NT2/D1 (cell line): ENCODE measurements around the gene MXD4.

Experiments used
- DNase-seq: peaks from one replicate; pipeline ENCODE4 v3.0.0-alpha.2; 2011; ENCODE audit warnings: low read depth, low spot score
- H3K27me3 ChIP-seq: 2 replicates; pipeline ENCODE4 v1.6.0; 2011; ENCODE audit warnings: mild to moderate bottlenecking; ENCODE audit not compliant: insufficient read length, insufficient read depth
- H3K36me3 ChIP-seq: 2 replicates; pipeline ENCODE4 v1.6.1; 2011; ENCODE audit warnings: mild to moderate bottlenecking, low read length, mixed read lengths; ENCODE audit not compliant: insufficient read depth, insufficient read length
- H3K4me1 ChIP-seq: 2 replicates; pipeline ENCODE4 v1.5.1; 2011; ENCODE audit not compliant: insufficient read depth, insufficient read length
- H3K4me3 ChIP-seq: 2 replicates; pipeline ENCODE4 v1.5.1; 2011; ENCODE audit warnings: low read depth; ENCODE audit not compliant: insufficient read length
- H3K9ac ChIP-seq: 2 replicates; pipeline ENCODE4 v1.6.0; 2011; ENCODE audit warnings: low read depth; ENCODE audit not compliant: insufficient read length
- H3K9me3 ChIP-seq: 2 replicates; pipeline ENCODE4 v1.5.1; 2011; ENCODE audit warnings: mild to moderate bottlenecking, low read length; ENCODE audit not compliant: insufficient read depth
- SUZ12 ChIP-seq: IDR thresholded peaks from 2 replicates; pipeline ENCODE4 v1.6.1; 2011; ENCODE audit not compliant: insufficient read length, insufficient read depth; ENCODE audit errors: extremely low read depth
- YY1 ChIP-seq: IDR thresholded peaks from 2 replicates; pipeline ENCODE4 v1.6.1; 2011; ENCODE audit not compliant: insufficient read length, insufficient read depth
- ZNF274 ChIP-seq: IDR thresholded peaks from 2 replicates; pipeline ENCODE4 v1.6.1; 2011; ENCODE audit warnings: mild to moderate bottlenecking, low read depth, low read length

Gene MXD4

GRCh38 chr4:2285613-2286381 lies 23.9 kb upstream of the MXD4 start:
- no peak for DNase-seq
- Histone ChIP-seq H3K9ac (no peak overlapping the region), H3K27me3 (no peaks in the 10 kb centered on the region), H3K4me3 (no peak overlapping the region), H3K9me3 (no peaks in the 10 kb centered on the region), H3K4me1 (peaks cover 12% of the 10 kb centered on the region), H3K36me3 (no peaks in the 10 kb centered on the region)
- TF ChIP-seq ZNF274 = no peak
- TF ChIP-seq YY1 = no peak

GRCh38 chr4:2284934-2285612 lies 23.2 kb upstream of the MXD4 start:
- H3K9ac ChIP-seq = no peak overlapping the region
- no peak for DNase-seq

GRCh38 chr4:2284161-2284933 lies 22.4 kb upstream of the MXD4 start:
- peaks cover 12% of the 10 kb centered on the region for H3K4me1 ChIP-seq
- H3K9ac ChIP-seq = no peak overlapping the region
- no peaks in the 10 kb centered on the region for H3K27me3 ChIP-seq
- no peak overlapping the region for H3K4me3 ChIP-seq
- TF ChIP-seq SUZ12 = no peak
- no peak for TF ChIP-seq ZNF274
- TF ChIP-seq YY1 = no peak
- no peaks in the 10 kb centered on the region for H3K9me3 ChIP-seq
- DNase-seq = no peak
- H3K36me3 ChIP-seq = no peaks in the 10 kb centered on the region

More at GRCh38 chr4:2284934-2285612, 23.2 kb upstream of the MXD4 start:
- TF ChIP-seq SUZ12 = no peak
- no peak for TF ChIP-seq YY1
- TF ChIP-seq ZNF274 = no peak
- H3K9me3 ChIP-seq = no peaks in the 10 kb centered on the region
- H3K4me1 ChIP-seq = peaks cover 12% of the 10 kb centered on the region
- no peak overlapping the region for H3K4me3 ChIP-seq
- H3K36me3 ChIP-seq = no peaks in the 10 kb centered on the region
- H3K27me3 ChIP-seq = no peaks in the 10 kb centered on the region

- no peak overlapping the region for H3K4me3 ChIP-seq
- peaks cover 10% of the 10 kb centered on the region for H3K4me1 ChIP-seq
- H3K36me3 ChIP-seq = no peaks in the 10 kb centered on the region
- no peak for TF ChIP-seq YY1
- TF ChIP-seq ZNF274 = no peak
- TF ChIP-seq SUZ12 = no peak
- no peaks in the 10 kb centered on the region for H3K9me3 ChIP-seq
- H3K9ac ChIP-seq = no peak overlapping the region
- no peak for DNase-seq
- H3K27me3 ChIP-seq = no peaks in the 10 kb centered on the region
Measured at GRCh38 chr4:2283199-2283711, 21.3 kb upstream of the MXD4 start.

GRCh38 chr4:2281575-2282343 lies 19.9 kb upstream of the MXD4 start:
- Histone ChIP-seq H3K4me1 (peaks cover 6% of the 10 kb centered on the region), H3K9ac (no peak overlapping the region), H3K9me3 (no peaks in the 10 kb centered on the region), H3K36me3 (no peaks in the 10 kb centered on the region), H3K4me3 (no peak overlapping the region), H3K27me3 (no peaks in the 10 kb centered on the region)
- DNase-seq = no peak
- no peak for TF ChIP-seq ZNF274
- TF ChIP-seq YY1 = no peak
- TF ChIP-seq SUZ12 = no peak

GRCh38 chr4:2280531-2281300 lies 18.8 kb upstream of the MXD4 start:
- H3K36me3 ChIP-seq = no peaks in the 10 kb centered on the region
- peaks cover 2% of the 10 kb centered on the region for H3K4me1 ChIP-seq
- TF ChIP-seq ZNF274 (no peak), SUZ12 (no peak), YY1 (no peak)
- no peak overlapping the region for H3K9ac ChIP-seq
- no peaks in the 10 kb centered on the region for H3K9me3 ChIP-seq
- DNase-seq = no peak
- no peak overlapping the region for H3K4me3 ChIP-seq
- H3K27me3 ChIP-seq = no peaks in the 10 kb centered on the region
